ENCODE results near the gene GPC5.

DNA sequence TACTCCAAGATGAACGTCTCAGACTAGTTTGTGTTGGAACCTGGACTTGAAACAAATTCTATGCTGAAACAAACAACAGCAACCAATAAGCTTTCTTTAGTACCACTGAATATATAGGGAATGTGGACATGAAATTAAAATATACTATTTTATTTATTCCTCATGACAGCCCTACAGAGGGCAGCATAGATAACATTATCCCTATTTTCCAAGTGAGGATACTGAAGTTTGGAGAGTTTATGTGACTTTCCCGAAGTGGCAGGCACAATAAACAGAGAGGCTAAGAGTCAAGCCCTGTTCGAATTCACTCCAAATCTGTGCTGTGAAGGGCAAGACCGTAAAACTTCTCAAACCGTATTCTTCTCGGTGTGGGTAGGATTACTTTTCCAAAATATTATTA, 1318.3 kb downstream of the GPC5 start:
- TF ChIP-seq, protein P1, sequence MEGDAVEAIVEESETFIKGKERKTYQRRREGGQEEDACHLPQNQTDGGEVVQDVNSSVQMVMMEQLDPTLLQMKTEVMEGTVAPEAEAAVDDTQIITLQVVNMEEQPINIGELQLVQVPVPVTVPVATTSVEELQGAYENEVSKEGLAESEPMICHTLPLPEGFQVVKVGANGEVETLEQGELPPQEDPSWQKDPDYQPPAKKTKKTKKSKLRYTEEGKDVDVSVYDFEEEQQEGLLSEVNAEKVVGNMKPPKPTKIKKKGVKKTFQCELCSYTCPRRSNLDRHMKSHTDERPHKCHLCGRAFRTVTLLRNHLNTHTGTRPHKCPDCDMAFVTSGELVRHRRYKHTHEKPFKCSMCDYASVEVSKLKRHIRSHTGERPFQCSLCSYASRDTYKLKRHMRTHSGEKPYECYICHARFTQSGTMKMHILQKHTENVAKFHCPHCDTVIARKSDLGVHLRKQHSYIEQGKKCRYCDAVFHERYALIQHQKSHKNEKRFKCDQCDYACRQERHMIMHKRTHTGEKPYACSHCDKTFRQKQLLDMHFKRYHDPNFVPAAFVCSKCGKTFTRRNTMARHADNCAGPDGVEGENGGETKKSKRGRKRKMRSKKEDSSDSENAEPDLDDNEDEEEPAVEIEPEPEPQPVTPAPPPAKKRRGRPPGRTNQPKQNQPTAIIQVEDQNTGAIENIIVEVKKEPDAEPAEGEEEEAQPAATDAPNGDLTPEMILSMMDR (IDR thresholded peaks at IDR 0.05): no peak
- no peak for TF ChIP-seq POLR2A (IDR thresholded peaks at IDR 0.05)

Data from testis (tissue), 2 donors.